GM12874 (cell line): ENCODE measurements around the gene TMEM109.

Experiments used
- CTCF ChIP-seq: IDR thresholded peaks from 2 replicates; pipeline ENCODE4 v1.5.1; 2011; ENCODE audit warnings: low read depth, mild to moderate bottlenecking, control low read depth, low read length, moderate library complexity; ENCODE audit not compliant: insufficient read depth

TMEM109 gene

GRCh38 chr11:60919956-60920355 is 6.0 kb downstream of the TMEM109 start:
- TF ChIP-seq CTCF, result no peak

GRCh38 chr11:60921259-60921658 is 7.3 kb downstream of the TMEM109 start:
- no peak for TF ChIP-seq CTCF

GRCh38 chr11:60921777-60922335 is 7.9 kb downstream of the TMEM109 start:
- TF ChIP-seq CTCF, result no peak

GRCh38 chr11:60922906-60923305 is 8.9 kb downstream of the TMEM109 start:
- no peak for TF ChIP-seq CTCF

- no peak for TF ChIP-seq CTCF
Observed at GRCh38 chr11:60923326-60923725, 9.4 kb downstream of the TMEM109 start.

- no peak for TF ChIP-seq CTCF
Observed at GRCh38 chr11:60923800-60924109, 9.8 kb downstream of the TMEM109 start.

- TF ChIP-seq CTCF, result no peak
Observed at GRCh38 chr11:60924110-60924905, 10.3 kb downstream of the TMEM109 start, which contains the start of gene TMEM132A. Gene TMEM132A, plus strand, starts transcription at chr11:60924460. Its CDS starts 174 bp downstream, at chr11:60924634.
